ENCODE results near the gene CLVS2. TPM values are rescaled to one million over a fixed set of nuclear protein-coding genes. Genes with fewer than 3 reads are reported as not detected.

Gene CLVS2
- total and polyA plus RNA-seq, 9 donors, result under 0.01 to 0.08 TPM; not detected in 7

DNA sequence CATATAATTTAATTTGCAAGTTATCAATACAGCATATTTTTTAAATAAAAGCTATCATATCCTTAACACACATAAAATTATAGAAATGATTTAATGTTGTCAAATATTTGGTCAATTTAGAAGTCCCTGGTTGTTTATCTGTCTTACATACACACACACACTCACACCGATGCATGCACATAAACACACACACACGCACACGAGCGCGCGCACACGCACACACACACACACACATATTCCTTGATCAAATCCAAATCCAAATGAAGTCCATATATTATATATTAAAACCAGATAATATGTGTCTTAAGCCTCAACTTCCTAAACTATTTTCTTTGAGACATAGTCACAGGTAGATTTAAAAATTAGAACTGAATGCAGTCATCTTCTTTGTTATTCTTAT is 120.3 kb downstream of the CLVS2 start:
- H3K4me3 ChIP-seq, result no peak overlapping the region
- H3K4me1 ChIP-seq (ENCODE audit: insufficient read depth), result no peaks in the 10 kb centered on the region
- DNase-seq, result no peak
- intact Hi-C loops (cut with DNase I), result no loop called here
- 84 to 94% (median 91%) methylated on average over 7 of the region's 7 CpGs for WGBS, 3 donors
- no peaks in the 10 kb centered on the region for H3K9me3 ChIP-seq
- H3K36me3 ChIP-seq, result no peaks in the 10 kb centered on the region
- no peaks in the 10 kb centered on the region for H3K27me3 ChIP-seq
- no peak overlapping the region for H3K27ac ChIP-seq
- no peak for TF ChIP-seq POLR2A (IDR thresholded peaks at IDR 0.05)
- TF ChIP-seq EP300 (IDR thresholded peaks at IDR 0.05), result no peak
- TF ChIP-seq, protein P1, sequence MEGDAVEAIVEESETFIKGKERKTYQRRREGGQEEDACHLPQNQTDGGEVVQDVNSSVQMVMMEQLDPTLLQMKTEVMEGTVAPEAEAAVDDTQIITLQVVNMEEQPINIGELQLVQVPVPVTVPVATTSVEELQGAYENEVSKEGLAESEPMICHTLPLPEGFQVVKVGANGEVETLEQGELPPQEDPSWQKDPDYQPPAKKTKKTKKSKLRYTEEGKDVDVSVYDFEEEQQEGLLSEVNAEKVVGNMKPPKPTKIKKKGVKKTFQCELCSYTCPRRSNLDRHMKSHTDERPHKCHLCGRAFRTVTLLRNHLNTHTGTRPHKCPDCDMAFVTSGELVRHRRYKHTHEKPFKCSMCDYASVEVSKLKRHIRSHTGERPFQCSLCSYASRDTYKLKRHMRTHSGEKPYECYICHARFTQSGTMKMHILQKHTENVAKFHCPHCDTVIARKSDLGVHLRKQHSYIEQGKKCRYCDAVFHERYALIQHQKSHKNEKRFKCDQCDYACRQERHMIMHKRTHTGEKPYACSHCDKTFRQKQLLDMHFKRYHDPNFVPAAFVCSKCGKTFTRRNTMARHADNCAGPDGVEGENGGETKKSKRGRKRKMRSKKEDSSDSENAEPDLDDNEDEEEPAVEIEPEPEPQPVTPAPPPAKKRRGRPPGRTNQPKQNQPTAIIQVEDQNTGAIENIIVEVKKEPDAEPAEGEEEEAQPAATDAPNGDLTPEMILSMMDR (IDR thresholded peaks at IDR 0.05), result no peak

DNA sequence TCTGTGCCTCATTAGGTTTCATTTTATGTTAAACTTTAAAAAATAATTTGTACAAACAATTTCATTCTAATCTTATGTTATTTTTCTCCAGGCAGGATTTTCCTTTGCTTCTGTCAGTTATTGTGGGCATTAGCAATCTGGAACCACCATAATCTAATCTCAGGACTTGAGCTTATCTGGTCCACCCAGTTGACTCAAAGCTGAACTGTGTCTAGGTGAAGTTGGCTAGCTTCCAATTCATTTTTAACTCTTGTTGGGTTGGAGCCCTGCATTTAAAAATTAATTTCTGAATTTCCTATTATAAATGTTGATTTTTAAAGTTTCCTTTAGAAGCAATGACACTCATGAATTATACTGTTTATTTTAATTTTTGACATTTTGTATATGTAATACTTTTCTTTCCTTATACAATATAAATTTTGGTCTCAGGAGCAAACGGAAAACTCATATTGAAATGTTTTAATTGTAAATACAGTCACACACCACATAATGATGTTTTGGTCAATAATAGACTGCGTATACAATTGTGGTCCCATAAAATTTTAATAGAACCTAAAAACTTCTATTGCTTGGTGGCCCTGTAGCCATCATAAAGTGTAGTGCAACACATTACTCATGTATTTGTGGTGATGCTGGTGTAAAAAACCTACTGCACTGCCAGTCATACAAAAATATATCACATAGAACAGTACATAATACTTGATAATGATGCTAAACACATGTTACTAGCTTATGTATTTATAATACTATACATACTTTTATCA is 121.3 kb downstream of the CLVS2 start:
- no peaks in the 10 kb centered on the region for H3K9me3 ChIP-seq
- H3K27ac ChIP-seq, result no peak overlapping the region
- H3K4me1 ChIP-seq (ENCODE audit: insufficient read depth), result no peaks in the 10 kb centered on the region
- H3K27me3 ChIP-seq, result no peaks in the 10 kb centered on the region
- DNase-seq, result no peak
- H3K4me3 ChIP-seq, result no peak overlapping the region
- WGBS, 3 donors, result 57 to 80% (median 74%) methylated on average over 2 of the region's 2 CpGs
- no peak for TF ChIP-seq POLR2A (IDR thresholded peaks at IDR 0.05)
- TF ChIP-seq EP300 (IDR thresholded peaks at IDR 0.05), result no peak
- TF ChIP-seq, protein P1 (IDR thresholded peaks at IDR 0.05), result no peak
- intact Hi-C loops (cut with DNase I), result no loop called here
- no peaks in the 10 kb centered on the region for H3K36me3 ChIP-seq

DNA sequence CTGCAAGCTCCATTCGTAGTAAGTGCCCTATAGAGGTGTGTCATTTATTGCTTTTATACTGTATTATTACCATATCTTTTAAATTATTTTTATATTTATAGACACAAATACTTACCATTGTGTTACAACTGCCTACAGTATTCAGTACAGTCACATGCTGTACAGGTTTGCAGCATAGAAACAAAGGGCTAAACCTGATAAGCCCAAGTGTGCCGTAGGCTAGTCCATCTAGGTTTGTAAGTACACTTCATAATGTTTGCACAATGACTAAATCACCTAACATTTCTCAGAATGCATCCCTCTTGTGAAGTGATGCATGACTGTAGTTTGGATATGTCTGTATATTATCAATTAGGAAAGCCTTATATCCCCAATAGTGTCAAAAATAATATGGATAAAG is 122.8 kb downstream of the CLVS2 start:
- Histone ChIP-seq H3K9me3 (no peaks in the 10 kb centered on the region), H3K27me3 (no peaks in the 10 kb centered on the region), H3K27ac (no peak overlapping the region), H3K4me1 (ENCODE audit: insufficient read depth) (no peaks in the 10 kb centered on the region), H3K4me3 (no peak overlapping the region), H3K36me3 (no peaks in the 10 kb centered on the region)
- DNase-seq, result no peak
- no peak for TF ChIP-seq EP300 (IDR thresholded peaks at IDR 0.05)
- TF ChIP-seq, protein P1 (IDR thresholded peaks at IDR 0.05), result no peak
- TF ChIP-seq POLR2A (IDR thresholded peaks at IDR 0.05), result no peak
- intact Hi-C loops (cut with DNase I), result no loop called here
- WGBS, 3 donors, result 76 to 89% (median 82%) methylated on average over 2 of the region's 2 CpGs

Other genes starting within 250 kb of the CLVS2 start
- not detected for gene FABP7, start 216.5 kb upstream of the CLVS2 start, total RNA-seq
- gene FABP7, start 216.5 kb upstream of the CLVS2 start, polyA plus RNA-seq, result not detected
- 1 to 10 TPM; 3.5 to 9.3 (median 5.8) TPM for gene SMPDL3A, start 207.0 kb upstream of the CLVS2 start, total RNA-seq
- 10 to 100 TPM in 1 of 2 donors, 1 to 10 TPM in 1; 9.1 to 14.1 TPM for gene SMPDL3A, start 207.0 kb upstream of the CLVS2 start, polyA plus RNA-seq